Astrocyte (in vitro differentiated cells and primary cell): ENCODE results near the gene ADCY1. TPM values are rescaled to one million over a fixed set of nuclear protein-coding genes. Genes with fewer than 3 reads are reported as not detected.

Experiments used
- DNase-seq: peaks from one replicate; pipeline ENCODE4 v3.0.0-alpha.2; 2010; ENCODE audit warnings: low read depth
- FAIRE-seq: peaks from 2 replicates; lab custom pipeline; 2011; peaks lifted over from hg19 to GRCh38; lab: Jason Lieb, UNC
- H2AFZ ChIP-seq: 2 replicates; pipeline ENCODE4 v1.6.0; 2012; ENCODE audit warnings: low read depth, low read length, inconsistent platforms
- H3K27ac ChIP-seq: 2 replicates; pipeline ENCODE4 v1.5.1; 2011; ENCODE audit warnings: low read depth, low read length, inconsistent platforms
- H3K27me3 ChIP-seq: 2 replicates; pipeline ENCODE4 v1.6.0; 2011; ENCODE audit warnings: low read length, inconsistent platforms; ENCODE audit not compliant: insufficient read depth
- H3K36me3 ChIP-seq: 2 replicates; pipeline ENCODE4 v1.5.1; 2011; ENCODE audit warnings: low read length, inconsistent platforms; ENCODE audit not compliant: insufficient read depth
- H3K4me1 ChIP-seq: 2 replicates; pipeline ENCODE4 v1.5.1; 2011; ENCODE audit warnings: low read length, inconsistent platforms; ENCODE audit not compliant: insufficient read depth
- H3K4me2 ChIP-seq: 2 replicates; pipeline ENCODE4 v1.6.0; 2012; ENCODE audit warnings: low read length, inconsistent platforms
- H3K4me3 ChIP-seq: 2 replicates; pipeline ENCODE4 v1.5.1; 2011; ENCODE audit warnings: low read depth, mild to moderate bottlenecking, low read length, inconsistent platforms; ENCODE audit not compliant: insufficient read depth
- H3K79me2 ChIP-seq: 2 replicates; pipeline ENCODE4 v1.6.0; 2012; ENCODE audit warnings: mild to moderate bottlenecking, low read length, inconsistent platforms; ENCODE audit not compliant: insufficient read depth
- H3K9ac ChIP-seq: 2 replicates; pipeline ENCODE4 v1.6.0; 2012; ENCODE audit warnings: mild to moderate bottlenecking, low read length, inconsistent platforms
- H3K9me3 ChIP-seq: 2 replicates; pipeline ENCODE4 v1.5.1; 2012; ENCODE audit warnings: low read depth, mild to moderate bottlenecking, low read length, inconsistent platforms; ENCODE audit not compliant: insufficient read depth
- H4K20me1 ChIP-seq: 2 replicates; pipeline ENCODE4 v1.6.0; 2012; ENCODE audit warnings: low read length, inconsistent platforms; ENCODE audit not compliant: insufficient read depth
- H3K27ac Mint-ChIP-seq: one replicate; pipeline ENCODE4 v1.8.0; 2021; ENCODE audit warnings: mild to moderate bottlenecking, mixed read lengths; ENCODE audit not compliant: unreplicated experiment
- H3K27me3 Mint-ChIP-seq: one replicate; pipeline ENCODE4 v1.8.0; 2021; ENCODE audit warnings: low read depth, mixed read lengths; ENCODE audit not compliant: unreplicated experiment
- H3K36me3 Mint-ChIP-seq: one replicate; pipeline ENCODE4 v1.8.0; 2021; ENCODE audit warnings: low read depth, mixed read lengths; ENCODE audit not compliant: unreplicated experiment
- H3K4me1 Mint-ChIP-seq: one replicate; pipeline ENCODE4 v1.8.0; 2021; ENCODE audit warnings: low read depth, mixed read lengths; ENCODE audit not compliant: unreplicated experiment
- H3K4me3 Mint-ChIP-seq: one replicate; pipeline ENCODE4 v1.8.0; 2021; ENCODE audit warnings: mild to moderate bottlenecking, moderate library complexity, mixed read lengths; ENCODE audit not compliant: unreplicated experiment
- H3K9me3 Mint-ChIP-seq: one replicate; pipeline ENCODE4 v1.8.0; 2021; ENCODE audit warnings: mild to moderate bottlenecking, mixed read lengths; ENCODE audit not compliant: unreplicated experiment
- CTCF ChIP-seq: IDR thresholded peaks from 2 replicates; pipeline ENCODE4 v1.5.1; 2011; ENCODE audit warnings: low read depth, mild to moderate bottlenecking, inconsistent platforms, low read length, moderate library complexity; ENCODE audit not compliant: insufficient read depth
- EZH2 ChIP-seq: IDR thresholded peaks from 2 replicates; pipeline ENCODE4 v1.6.1; 2012; ENCODE audit warnings: mild to moderate bottlenecking, low read length, inconsistent platforms; ENCODE audit not compliant: insufficient read depth
- total RNA-seq: library from RNA; stranded (reverse); gene quantifications from 2 replicates; pipeline ENCODE4 v1.2.1, GENCODE V29; 2021

Gene ADCY1
- total RNA-seq, 1 donor from 2014 or later, result 1.6 TPM

DNA sequence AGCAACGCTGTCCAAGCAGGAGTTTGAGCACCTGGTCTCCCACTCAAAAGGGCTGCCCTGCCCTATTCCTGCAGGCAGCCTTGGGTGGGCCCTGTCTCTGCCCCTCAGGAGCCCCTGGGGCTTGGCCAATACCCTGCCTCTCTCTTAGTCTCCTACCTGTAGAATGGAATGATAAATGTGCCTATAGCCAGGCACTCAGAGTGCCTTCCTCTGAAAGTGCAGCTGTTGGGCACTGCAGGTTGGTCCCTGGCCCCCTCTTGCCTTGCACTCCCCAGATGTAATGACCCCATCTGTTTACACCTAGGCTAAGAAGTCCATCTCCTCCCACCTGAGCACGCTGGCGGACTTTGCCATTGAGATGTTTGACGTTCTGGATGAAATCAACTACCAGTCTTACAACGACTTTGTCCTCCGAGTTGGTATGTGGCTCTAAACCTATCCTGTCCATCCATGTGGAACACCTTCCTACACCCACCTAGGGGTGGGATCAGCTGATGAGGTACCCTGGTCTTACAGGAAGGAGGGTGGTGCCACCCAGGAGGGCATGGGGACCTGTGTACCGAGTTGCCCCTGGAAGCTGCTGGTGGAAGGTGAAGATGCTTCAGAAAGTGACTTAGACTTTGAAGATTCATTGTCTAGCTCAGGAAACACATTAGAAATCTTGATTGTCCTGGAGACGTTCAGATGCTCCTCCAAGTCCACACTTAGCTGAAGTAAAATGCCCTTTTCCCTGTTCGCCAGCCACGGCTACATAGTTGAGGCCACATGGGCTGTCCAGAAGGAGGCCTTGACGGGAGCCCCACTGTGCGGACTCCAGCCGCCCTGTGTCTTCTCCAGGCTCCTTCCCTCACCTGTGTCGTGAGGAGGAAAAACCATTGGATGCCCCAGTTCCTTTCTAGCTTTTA lies 134.1 kb downstream of the ADCY1 start:
- H4K20me1 ChIP-seq, result no peaks in the 10 kb centered on the region
- Mint-ChIP-seq H3K4me1 (no peaks in the 10 kb centered on the region), H3K4me3 (no peak overlapping the region), H3K27ac (no peak overlapping the region), H3K9me3 (no peaks in the 10 kb centered on the region), H3K27me3 (peaks cover 7% of the 10 kb centered on the region), H3K36me3 (peaks cover 2% of the 10 kb centered on the region)
- no peaks in the 10 kb centered on the region for H3K36me3 ChIP-seq
- TF ChIP-seq EZH2 (no peak), CTCF (no peak)
- H3K9ac ChIP-seq, result no peak overlapping the region
- DNase-seq, result no peak
- H3K4me2 ChIP-seq, result no peak overlapping the region
- no peaks in the 10 kb centered on the region for H3K79me2 ChIP-seq
- no peak overlapping the region for H2AFZ ChIP-seq
- no peak overlapping the region for H3K4me3 ChIP-seq
- FAIRE-seq, result no peak
- H3K4me1 ChIP-seq, result no peaks in the 10 kb centered on the region
- H3K9me3 ChIP-seq, result no peaks in the 10 kb centered on the region
- no peak overlapping the region for H3K27ac ChIP-seq
- no peaks in the 10 kb centered on the region for H3K27me3 ChIP-seq

- no peaks in the 10 kb centered on the region for H3K4me1 Mint-ChIP-seq
- no peak overlapping the region for H3K4me3 Mint-ChIP-seq
- no peak overlapping the region for H2AFZ ChIP-seq
- TF ChIP-seq CTCF, result no peak
- TF ChIP-seq EZH2, result no peak
- no peaks in the 10 kb centered on the region for H3K79me2 ChIP-seq
- no peaks in the 10 kb centered on the region for H3K36me3 Mint-ChIP-seq
- H3K9me3 Mint-ChIP-seq, result no peaks in the 10 kb centered on the region
- no peaks in the 10 kb centered on the region for H3K4me1 ChIP-seq
- H3K4me3 ChIP-seq, result no peak overlapping the region
- H3K27ac Mint-ChIP-seq, result no peak overlapping the region
- no peaks in the 10 kb centered on the region for H3K27me3 ChIP-seq
- no peak for FAIRE-seq
- no peaks in the 10 kb centered on the region for H4K20me1 ChIP-seq
- H3K36me3 ChIP-seq, result no peaks in the 10 kb centered on the region
- DNase-seq, result no peak
- no peak overlapping the region for H3K27ac ChIP-seq
- peaks cover 7% of the 10 kb centered on the region for H3K27me3 Mint-ChIP-seq
- no peaks in the 10 kb centered on the region for H3K9me3 ChIP-seq
- H3K4me2 ChIP-seq, result no peak overlapping the region
- no peak overlapping the region for H3K9ac ChIP-seq
Observed at GRCh38 chr7:45709168-45710042, 135.2 kb downstream of the ADCY1 start.
